ENCODE measurements around the gene ETDC.
"Not testable (repeated sequence)": the region's sequence is repeated elsewhere in the genome, so short reads cannot be mapped to it uniquely, and the experiment has no call there.

ETDC gene

DNA sequence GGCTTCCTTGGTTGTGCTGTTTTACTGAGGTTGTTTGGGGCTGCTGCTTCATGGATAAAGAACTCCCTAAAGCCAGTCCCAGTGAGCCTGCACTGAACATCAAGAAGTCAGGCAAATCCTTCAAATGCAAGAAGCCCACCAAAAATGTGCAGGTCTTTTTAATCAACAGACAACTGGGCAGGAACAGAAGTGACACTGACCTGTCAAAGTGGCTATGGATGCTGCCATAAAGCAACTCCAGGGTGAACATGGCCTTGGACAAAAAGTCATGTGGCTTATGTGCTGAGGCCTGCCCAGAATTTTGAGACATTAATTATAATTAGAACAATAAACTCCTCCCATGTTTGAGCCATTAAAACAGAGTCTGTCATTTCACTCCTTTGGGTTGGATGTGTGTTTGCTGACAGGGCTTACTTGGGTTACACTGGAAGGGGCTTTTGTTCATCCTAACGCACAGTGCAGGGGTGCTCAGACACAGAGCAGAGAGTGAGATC, at the start of gene ETDC:
Gene ETDC, plus strand, starts transcription at position 51 of the 494 bp plus-strand sequence. Its CDS starts 0 bp downstream, at position 51.
- no peak for DNase-seq

GRCh38 chrX:135260976-135261375, 48.3 kb upstream of the ETDC start:
- not testable (repeated sequence) for DNase-seq

DNA sequence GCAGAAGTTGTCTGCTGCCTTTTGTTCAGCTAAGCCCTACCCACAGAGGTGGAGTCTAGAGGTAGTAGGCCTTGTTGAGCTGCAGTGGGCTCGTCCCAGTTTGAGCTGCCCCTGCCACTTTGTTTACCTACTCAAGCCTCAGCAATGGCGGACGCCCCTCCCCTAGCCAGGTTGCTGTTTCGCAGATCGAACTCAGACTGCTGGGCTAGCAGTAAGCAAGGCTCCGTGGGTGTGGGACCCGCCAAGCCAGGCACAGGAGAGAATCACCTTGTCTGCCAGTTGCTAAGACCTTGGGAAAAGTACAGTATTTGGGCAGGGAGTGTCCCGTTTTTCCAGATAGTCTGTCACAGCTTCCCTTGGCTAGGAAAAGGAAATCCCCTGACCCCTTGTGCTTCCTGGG, 45.9 kb upstream of the ETDC start:
- not testable (repeated sequence) for DNase-seq

DNA sequence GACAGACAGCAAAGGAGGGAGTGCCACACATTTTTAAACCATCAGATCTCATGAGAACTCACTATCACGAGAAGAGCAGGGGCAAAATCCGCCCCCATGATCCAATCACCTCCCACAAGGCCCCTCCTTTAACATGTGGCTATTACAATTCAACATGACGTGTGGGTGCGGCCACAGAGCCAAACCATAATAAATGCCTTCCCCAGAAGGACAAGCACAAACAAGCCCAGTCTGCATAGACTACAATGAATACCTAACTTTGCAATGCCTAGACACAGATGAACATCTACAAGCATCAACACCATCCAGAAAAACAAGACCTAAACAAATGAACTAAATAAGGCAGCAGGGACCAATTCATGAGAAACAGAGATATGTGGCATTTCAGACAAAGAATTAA, 45.1 kb upstream of the ETDC start:
- DNase-seq = no peak

GRCh38 chrX:135273162-135273561, 36.1 kb upstream of the ETDC start:
- no peak for DNase-seq

GRCh38 chrX:135275973-135276372, 33.3 kb upstream of the ETDC start:
- no peak for DNase-seq

DNA sequence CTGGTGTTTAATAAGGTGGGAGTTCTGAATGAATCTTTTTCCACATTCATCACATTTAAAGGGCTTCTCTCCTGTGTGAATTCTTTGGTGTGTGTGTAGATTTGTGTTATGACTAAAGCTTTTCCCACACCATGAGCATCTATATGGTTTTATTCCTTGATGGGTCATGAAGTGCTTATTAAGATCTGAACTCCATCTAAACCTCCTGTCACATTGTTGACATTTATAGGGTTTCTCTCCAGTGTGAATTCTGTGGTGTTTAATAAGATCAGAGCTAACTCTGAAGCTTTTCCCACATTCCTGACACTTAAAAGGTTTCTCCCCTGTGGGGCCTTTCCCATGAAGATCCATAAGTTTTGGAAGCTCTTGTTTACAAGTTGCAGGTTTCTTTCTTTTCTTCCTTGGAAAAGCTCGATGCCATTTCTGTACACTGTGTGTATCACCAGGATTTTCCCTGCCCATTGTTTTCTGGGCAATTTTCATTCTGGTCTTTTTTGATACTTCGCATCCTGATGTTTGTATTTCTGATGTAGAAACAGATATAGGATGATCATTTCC, 21.9 kb upstream of the ETDC start:
- DNase-seq = no peak

DNA sequence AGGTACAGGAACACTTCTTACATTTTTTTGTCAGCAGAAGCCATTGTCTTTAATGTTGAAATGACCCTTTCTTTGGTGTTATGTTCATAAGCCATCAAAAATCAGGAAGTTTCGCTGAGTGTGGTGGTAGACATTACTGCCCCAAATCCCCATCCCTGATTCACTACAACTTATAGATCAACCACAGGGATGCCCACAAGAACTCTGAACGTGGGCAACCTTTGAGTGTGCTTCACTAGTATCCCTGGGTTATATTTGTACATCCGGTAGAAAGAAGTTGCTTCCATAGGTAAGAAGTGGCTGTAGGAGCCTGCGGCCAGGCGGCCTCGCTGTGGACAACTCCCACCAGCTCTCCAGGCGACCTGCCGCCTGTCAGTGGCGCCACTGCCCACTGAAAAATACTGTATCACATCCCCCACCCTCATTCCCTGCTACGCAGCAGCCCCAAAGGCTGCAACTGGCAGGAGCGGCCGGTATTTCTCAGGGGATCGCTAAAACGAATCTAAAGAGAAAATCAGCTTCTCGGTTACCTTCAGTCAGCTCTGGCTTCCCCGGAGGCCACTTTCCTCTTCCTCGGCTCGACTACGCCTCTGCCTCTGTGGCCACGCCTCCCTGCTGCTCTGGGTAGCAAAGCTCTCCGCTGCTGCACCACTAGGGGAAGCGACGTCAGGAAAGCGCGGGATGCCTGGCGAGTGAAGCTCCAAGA, 13.9 kb upstream of the ETDC start:
- peak; percentile 23 for DNase-seq

- no peak for DNase-seq
Observed at GRCh38 chrX:135295944-135296305, 13.4 kb upstream of the ETDC start.

DNA sequence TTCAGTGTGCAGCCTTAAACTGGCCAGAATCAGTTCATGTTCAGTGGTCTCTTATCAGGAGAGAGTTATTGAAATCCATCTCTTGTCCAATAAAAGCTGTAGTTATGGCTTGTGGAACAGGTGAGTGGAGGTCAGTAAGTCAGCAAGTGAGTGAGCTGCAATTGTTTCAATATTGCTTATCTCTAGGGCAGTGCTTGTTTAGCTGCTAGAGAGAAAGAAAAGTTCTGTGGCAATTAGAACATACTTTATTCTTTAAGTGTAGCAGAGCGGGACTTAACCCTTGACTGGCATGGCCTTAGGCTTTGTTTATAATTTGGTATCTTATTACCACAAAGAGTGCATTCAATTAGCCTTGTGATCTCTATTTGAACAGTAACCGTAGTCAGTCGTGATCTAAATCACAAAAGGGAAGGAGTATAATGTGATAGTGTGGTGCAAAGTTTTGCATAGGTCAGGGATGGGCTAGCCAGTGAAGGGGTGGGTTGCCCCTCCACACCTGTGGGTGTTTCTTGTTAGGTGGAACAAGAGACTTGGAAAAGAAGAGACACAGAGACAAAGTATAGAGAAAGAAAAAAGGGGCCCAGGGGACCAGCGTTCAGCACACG, 6.9 kb upstream of the ETDC start:
- no peak for DNase-seq

DNA sequence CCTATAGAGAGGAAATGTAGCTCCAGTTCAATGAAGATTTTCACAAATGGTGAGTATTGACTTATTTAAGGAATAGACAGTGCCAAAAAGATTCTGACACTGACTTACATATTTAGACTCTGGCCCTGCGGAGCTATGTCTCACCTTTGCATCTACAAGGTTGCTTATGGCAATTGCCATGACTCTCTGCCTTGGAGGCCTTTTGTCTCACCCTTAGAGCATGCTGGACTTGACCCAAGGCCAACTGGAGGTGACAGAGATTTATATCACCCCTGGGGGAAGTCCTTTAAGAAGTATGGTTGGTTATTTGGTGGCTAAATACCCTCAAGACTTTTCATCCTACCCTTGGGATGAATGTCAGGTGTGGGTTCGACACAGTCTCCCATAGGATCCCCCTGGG, 4.5 kb upstream of the ETDC start:
- DNase-seq = no peak

DNA sequence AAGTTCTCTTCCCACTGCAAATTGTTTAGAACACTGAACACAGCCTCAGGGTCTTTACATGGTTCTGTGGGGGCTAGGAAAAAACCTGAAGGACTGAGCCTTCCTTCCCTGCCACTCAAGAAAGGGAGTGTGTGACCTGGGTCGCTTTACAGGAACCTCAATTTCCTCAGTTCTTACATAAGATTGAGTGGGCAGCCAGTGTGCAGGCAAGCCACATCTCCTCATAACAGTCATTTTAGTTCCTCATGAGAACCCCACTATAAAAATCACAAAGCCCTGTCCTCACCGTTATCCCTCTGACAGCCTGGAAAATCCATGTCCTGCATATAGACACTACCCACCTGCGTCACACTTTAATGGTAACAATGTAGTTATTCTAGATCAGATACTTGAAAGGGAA, 2.1 kb upstream of the ETDC start:
- no peak for DNase-seq

DNA sequence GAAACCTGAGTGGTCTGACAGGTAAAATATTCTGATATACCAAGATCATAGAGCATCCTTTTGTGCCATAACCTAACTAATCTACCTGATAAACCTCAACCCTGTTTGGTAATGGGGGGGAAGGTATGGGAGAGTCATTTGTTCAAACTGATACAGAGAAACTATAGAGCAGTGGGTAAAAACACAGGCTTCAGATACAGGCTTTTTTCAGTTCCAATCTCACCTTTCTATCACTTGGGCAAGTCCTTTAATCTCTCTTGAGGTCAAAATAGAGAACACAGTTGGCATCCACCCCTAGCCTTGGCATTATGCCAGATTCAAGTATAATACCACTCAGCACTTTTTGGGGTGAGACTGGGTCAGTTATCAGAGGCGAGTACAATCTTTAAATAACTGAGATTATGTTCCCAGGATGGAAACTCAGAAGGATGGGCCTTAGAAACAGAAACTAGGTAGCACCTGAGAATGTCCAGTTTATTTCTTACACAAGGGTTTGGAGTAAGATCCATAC, 880 bp upstream of the ETDC start:
- DNase-seq = no peak

DNA sequence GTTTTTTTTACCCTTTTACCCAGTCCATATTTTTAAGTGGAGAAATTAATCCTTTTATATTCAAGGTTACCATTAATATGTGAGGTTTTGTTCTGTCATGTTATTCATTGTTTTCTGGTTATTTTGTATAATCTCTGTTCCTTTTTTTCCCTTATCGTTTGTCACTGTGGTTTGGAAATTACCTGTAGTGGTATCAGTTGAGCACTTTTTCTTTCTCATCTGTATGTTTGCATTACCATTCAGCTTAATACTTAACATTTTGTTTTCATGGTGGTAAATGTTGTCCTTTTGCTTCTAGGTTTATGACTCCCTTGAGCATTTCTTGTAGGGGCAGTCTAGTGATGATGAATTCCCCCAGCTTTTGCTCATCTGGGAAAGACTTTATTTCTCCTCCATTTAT, 6.6 kb downstream of the ETDC start:
- DNase-seq = no peak

DNA sequence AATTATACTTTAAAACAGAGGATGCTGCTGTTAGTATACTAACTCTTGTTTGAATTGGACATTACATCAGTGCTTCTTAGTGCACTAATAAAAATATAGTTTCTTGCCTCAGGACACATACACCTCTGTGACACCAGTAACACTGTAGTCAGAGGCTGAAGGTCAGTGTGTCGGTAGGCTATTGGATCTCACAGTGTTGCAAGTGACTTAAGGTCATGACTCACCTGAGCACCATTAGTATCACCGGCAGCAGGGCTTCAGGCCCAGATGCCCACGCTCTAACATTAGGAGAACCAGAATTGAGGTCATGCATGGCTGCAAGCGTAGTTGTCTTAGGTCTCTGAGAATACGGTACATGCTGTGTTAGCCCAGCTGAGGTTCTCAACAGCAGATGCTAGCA, 15.2 kb downstream of the ETDC start:
- no peak for DNase-seq

DNA sequence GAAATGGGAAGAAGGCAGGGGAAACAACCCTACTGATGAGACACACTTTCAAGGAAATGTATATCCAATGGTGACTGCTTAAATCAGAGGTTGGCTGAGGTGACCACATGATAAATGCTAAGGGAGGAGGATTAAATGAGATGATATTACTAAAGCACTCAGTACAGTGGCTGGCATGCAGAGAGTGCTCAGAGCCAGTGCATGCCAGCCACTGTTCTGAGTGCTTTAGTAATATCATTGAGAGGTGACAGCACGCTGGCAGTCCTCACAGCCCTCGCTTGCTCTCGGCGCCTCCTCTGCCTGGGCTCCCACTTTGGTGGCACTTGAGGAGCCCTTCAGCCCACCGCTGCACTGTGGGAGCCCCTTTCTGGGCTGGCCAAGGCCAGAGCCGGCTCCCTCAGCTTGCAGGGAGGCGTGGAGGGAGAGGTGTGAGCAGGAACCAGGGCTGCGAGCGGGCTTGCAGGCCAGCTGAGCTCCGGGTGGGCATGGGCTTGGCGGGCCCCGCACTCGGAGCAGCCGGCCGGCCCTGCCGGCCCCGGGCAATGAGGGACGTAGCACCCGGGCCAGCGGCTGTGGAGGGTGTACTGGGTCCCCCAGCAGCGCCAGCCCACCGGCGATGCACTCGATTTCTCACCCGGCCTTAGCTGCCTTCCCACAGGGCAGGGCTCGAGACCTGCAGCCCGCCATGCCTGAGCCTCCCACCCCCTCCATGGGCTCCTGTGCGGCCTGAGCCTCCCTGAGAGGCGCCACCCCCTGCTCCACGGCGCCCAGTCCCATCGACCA, 15.9 kb downstream of the ETDC start:
- not testable (repeated sequence) for DNase-seq

- DNase-seq = no peak
Observed at GRCh38 chrX:135327299-135327698, 18.0 kb downstream of the ETDC start.

- DNase-seq = no peak
Observed at GRCh38 chrX:135328421-135329005, 19.2 kb downstream of the ETDC start.

- no peak for DNase-seq
Observed at GRCh38 chrX:135330706-135331105, 21.4 kb downstream of the ETDC start.

GRCh38 chrX:135331525-135331924, 22.2 kb downstream of the ETDC start:
- DNase-seq = no peak

DNA sequence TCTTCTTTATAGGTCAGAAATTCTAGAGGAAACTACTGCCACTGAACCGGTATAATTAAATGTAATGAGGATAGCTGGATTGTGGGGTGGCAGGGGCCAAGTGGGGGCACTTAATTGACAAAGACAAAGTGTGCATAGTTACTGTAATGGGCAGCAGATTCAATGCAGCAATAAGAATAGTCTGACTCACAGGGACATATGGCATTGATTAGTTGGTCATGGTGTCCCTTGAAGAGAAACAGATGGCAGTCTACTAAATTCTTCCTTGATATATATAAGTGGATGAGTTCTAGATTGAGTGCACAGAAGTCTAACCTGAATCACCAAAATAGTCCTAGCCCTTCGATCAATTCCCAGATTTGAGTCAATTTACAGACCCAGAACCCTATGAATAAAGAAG, 31.6 kb downstream of the ETDC start:
- no peak for DNase-seq

- no peak for DNase-seq
Observed at GRCh38 chrX:135345107-135345589, 35.9 kb downstream of the ETDC start.

DNA sequence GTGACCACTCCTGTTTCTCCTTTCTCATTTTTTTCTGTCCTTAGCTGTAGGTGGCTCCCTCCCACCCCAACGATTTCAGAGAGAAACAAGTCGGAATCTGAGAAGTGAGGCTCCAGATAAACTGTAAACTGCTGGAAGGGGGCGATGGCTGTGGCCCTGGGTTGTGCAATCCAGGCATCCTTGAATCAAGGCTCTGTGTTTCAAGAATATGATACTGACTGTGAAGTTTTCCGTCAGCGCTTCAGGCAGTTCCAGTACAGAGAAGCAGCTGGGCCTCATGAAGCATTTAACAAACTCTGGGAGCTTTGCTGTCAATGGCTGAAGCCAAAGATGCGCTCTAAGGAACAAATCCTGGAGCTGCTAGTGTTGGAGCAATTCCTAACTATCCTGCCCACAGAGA, 37.7 kb downstream of the ETDC start:
- DNase-seq = no peak
